ENCODE measurements around the gene MKX. TPM values are rescaled to one million over a fixed set of nuclear protein-coding genes. Genes with fewer than 3 reads are reported as not detected.

The MKX gene
- total and polyA plus RNA-seq, 4 donors, result 2.6 to 6.6 (median 4.3) TPM

GRCh38 chr10:27713941-27714340 is 31.7 kb downstream of the MKX start:
- intact Hi-C loops (cut with DNase I), result no loop called here
- H3K27me3 ChIP-seq (ENCODE audit: control insufficient read depth in 1 of 2, insufficient read depth in 2 of 2, low read length in 1 of 2), result no peaks in the 10 kb centered on the region
- no peaks in the 10 kb centered on the region for H3K36me3 ChIP-seq (ENCODE audit: control insufficient read depth in 1 of 2, insufficient read depth in 2 of 2, low read length in 1 of 2)
- no peaks in the 10 kb centered on the region for H3K9me3 ChIP-seq (ENCODE audit: control insufficient read depth, low read length)
- H3K27ac ChIP-seq (ENCODE audit: low read depth in 1 of 2, low read length in 2 of 2), result peak overlapping the region in 1 of 2 donors; percentile 72
- peaks cover 7 to 20% of the 10 kb centered on the region in 2 donors for H3K4me1 ChIP-seq (ENCODE audit: control insufficient read depth in 1 of 2, insufficient read depth in 2 of 2, low read length in 2 of 2)
- DNase-seq (no peak), ATAC-seq (ENCODE audit: low FRiP score) (peak; percentile 80)
- peak overlapping the region in 1 of 2 donors; percentile 30 for H3K4me3 ChIP-seq (ENCODE audit: low read length in 2 of 2)
- WGBS, 2 donors, result 3 to 4% methylated on average over 3 of the region's 3 CpGs

GRCh38 chr10:27710014-27710413 is 35.6 kb downstream of the MKX start:
- no peaks in the 10 kb centered on the region for H3K9me3 ChIP-seq (ENCODE audit: control insufficient read depth, low read length)
- no peak overlapping the region for H3K27ac ChIP-seq (ENCODE audit: low read depth in 1 of 2, low read length in 2 of 2)
- no peak for ATAC-seq (ENCODE audit: low FRiP score)
- no peak overlapping the region for H3K4me3 ChIP-seq (ENCODE audit: low read length in 2 of 2)
- intact Hi-C loops (cut with DNase I), result no loop called here
- DNase-seq, result no peak
- H3K36me3 ChIP-seq (ENCODE audit: control insufficient read depth in 1 of 2, insufficient read depth in 2 of 2, low read length in 1 of 2), result no peaks in the 10 kb centered on the region
- H3K4me1 ChIP-seq (ENCODE audit: control insufficient read depth in 1 of 2, insufficient read depth in 2 of 2, low read length in 2 of 2), result peaks cover 3 to 16% of the 10 kb centered on the region in 2 donors
- H3K27me3 ChIP-seq (ENCODE audit: control insufficient read depth in 1 of 2, insufficient read depth in 2 of 2, low read length in 1 of 2), result no peaks in the 10 kb centered on the region

GRCh38 chr10:27709304-27709703 is 36.3 kb downstream of the MKX start:
- Histone ChIP-seq H3K4me1 (ENCODE audit: control insufficient read depth in 1 of 2, insufficient read depth in 2 of 2, low read length in 2 of 2) (peaks cover 0 to 12% of the 10 kb centered on the region in 2 donors), H3K4me3 (ENCODE audit: low read length in 2 of 2) (no peak overlapping the region), H3K27me3 (ENCODE audit: control insufficient read depth in 1 of 2, insufficient read depth in 2 of 2, low read length in 1 of 2) (no peaks in the 10 kb centered on the region), H3K36me3 (ENCODE audit: control insufficient read depth in 1 of 2, insufficient read depth in 2 of 2, low read length in 1 of 2) (no peaks in the 10 kb centered on the region), H3K27ac (ENCODE audit: low read depth in 1 of 2, low read length in 2 of 2) (no peak overlapping the region), H3K9me3 (ENCODE audit: control insufficient read depth, low read length) (no peaks in the 10 kb centered on the region)
- intact Hi-C loops (cut with DNase I), result no loop called here
- WGBS, 2 donors, result 97 to 98% methylated on average over 3 of the region's 3 CpGs
- DNase-seq, result no peak
- ATAC-seq (ENCODE audit: low FRiP score), result no peak

GRCh38 chr10:27701938-27702537 is 43.6 kb downstream of the MKX start:
- Histone ChIP-seq H3K4me3 (ENCODE audit: low read length in 2 of 2) (no peak overlapping the region), H3K4me1 (ENCODE audit: control insufficient read depth in 1 of 2, insufficient read depth in 2 of 2, low read length in 2 of 2) (peaks cover 0 to 2% of the 10 kb centered on the region in 2 donors), H3K36me3 (ENCODE audit: control insufficient read depth in 1 of 2, insufficient read depth in 2 of 2, low read length in 1 of 2) (no peaks in the 10 kb centered on the region), H3K9me3 (ENCODE audit: control insufficient read depth, low read length) (no peaks in the 10 kb centered on the region), H3K27me3 (ENCODE audit: control insufficient read depth in 1 of 2, insufficient read depth in 2 of 2, low read length in 1 of 2) (no peaks in the 10 kb centered on the region), H3K27ac (ENCODE audit: low read depth in 1 of 2, low read length in 2 of 2) (peak overlapping the region; percentile 57 to 64)
- no peak for DNase-seq
- intact Hi-C loops (cut with DNase I), result no loop called here
- 1 to 6% methylated on average over 3 of the region's 3 CpGs for WGBS, 2 donors
- no peak for ATAC-seq (ENCODE audit: low FRiP score)

- H3K27me3 ChIP-seq (ENCODE audit: control insufficient read depth in 1 of 2, insufficient read depth in 2 of 2, low read length in 1 of 2), result no peaks in the 10 kb centered on the region
- H3K36me3 ChIP-seq (ENCODE audit: control insufficient read depth in 1 of 2, insufficient read depth in 2 of 2, low read length in 1 of 2), result no peaks in the 10 kb centered on the region
- H3K4me3 ChIP-seq (ENCODE audit: low read length in 2 of 2), result no peak overlapping the region
- peaks cover 0 to 4% of the 10 kb centered on the region in 2 donors for H3K4me1 ChIP-seq (ENCODE audit: control insufficient read depth in 1 of 2, insufficient read depth in 2 of 2, low read length in 2 of 2)
- intact Hi-C loops (cut with DNase I), result no loop called here
- DNase-seq (no peak), ATAC-seq (ENCODE audit: low FRiP score) (no peak)
- no peaks in the 10 kb centered on the region for H3K9me3 ChIP-seq (ENCODE audit: control insufficient read depth, low read length)
- no peak overlapping the region for H3K27ac ChIP-seq (ENCODE audit: low read depth in 1 of 2, low read length in 2 of 2)
- 36 to 39% methylated on average over 2 of the region's 2 CpGs for WGBS, 2 donors
Measured at GRCh38 chr10:27699776-27700175, 45.8 kb downstream of the MKX start.

GRCh38 chr10:27698961-27699360 is 46.7 kb downstream of the MKX start:
- Histone ChIP-seq H3K27ac (ENCODE audit: low read depth in 1 of 2, low read length in 2 of 2) (no peak overlapping the region), H3K4me3 (ENCODE audit: low read length in 2 of 2) (no peak overlapping the region), H3K27me3 (ENCODE audit: control insufficient read depth in 1 of 2, insufficient read depth in 2 of 2, low read length in 1 of 2) (no peaks in the 10 kb centered on the region), H3K9me3 (ENCODE audit: control insufficient read depth, low read length) (no peaks in the 10 kb centered on the region), H3K4me1 (ENCODE audit: control insufficient read depth in 1 of 2, insufficient read depth in 2 of 2, low read length in 2 of 2) (peaks cover 0 to 4% of the 10 kb centered on the region in 2 donors), H3K36me3 (ENCODE audit: control insufficient read depth in 1 of 2, insufficient read depth in 2 of 2, low read length in 1 of 2) (no peaks in the 10 kb centered on the region)
- intact Hi-C loops (cut with DNase I), result no loop called here
- DNase-seq (no peak), ATAC-seq (ENCODE audit: low FRiP score) (no peak)
- 92 to 96% methylated on average over 2 of the region's 2 CpGs for WGBS, 2 donors

GRCh38 chr10:27696466-27696865 is 49.2 kb downstream of the MKX start:
- Histone ChIP-seq H3K27me3 (ENCODE audit: control insufficient read depth in 1 of 2, insufficient read depth in 2 of 2, low read length in 1 of 2) (no peaks in the 10 kb centered on the region), H3K4me1 (ENCODE audit: control insufficient read depth in 1 of 2, insufficient read depth in 2 of 2, low read length in 2 of 2) (peaks cover 3 to 4% of the 10 kb centered on the region in 2 donors), H3K4me3 (ENCODE audit: low read length in 2 of 2) (no peak overlapping the region), H3K36me3 (ENCODE audit: control insufficient read depth in 1 of 2, insufficient read depth in 2 of 2, low read length in 1 of 2) (no peaks in the 10 kb centered on the region), H3K9me3 (ENCODE audit: control insufficient read depth, low read length) (no peaks in the 10 kb centered on the region), H3K27ac (ENCODE audit: low read depth in 1 of 2, low read length in 2 of 2) (no peak overlapping the region)
- DNase-seq, result no peak
- 21 to 22% methylated on average over 3 of the region's 3 CpGs for WGBS, 2 donors
- ATAC-seq (ENCODE audit: low FRiP score), result no peak
- intact Hi-C loops (cut with DNase I), result no loop called here

- DNase-seq (no peak), ATAC-seq (ENCODE audit: low FRiP score) (no peak)
- WGBS, 2 donors, result 25 to 30% methylated on average over 2 of the region's 2 CpGs
- Histone ChIP-seq H3K27ac (ENCODE audit: low read depth in 1 of 2, low read length in 2 of 2) (no peak overlapping the region), H3K36me3 (ENCODE audit: control insufficient read depth in 1 of 2, insufficient read depth in 2 of 2, low read length in 1 of 2) (no peaks in the 10 kb centered on the region), H3K27me3 (ENCODE audit: control insufficient read depth in 1 of 2, insufficient read depth in 2 of 2, low read length in 1 of 2) (no peaks in the 10 kb centered on the region), H3K4me1 (ENCODE audit: control insufficient read depth in 1 of 2, insufficient read depth in 2 of 2, low read length in 2 of 2) (peaks cover 3 to 4% of the 10 kb centered on the region in 2 donors), H3K9me3 (ENCODE audit: control insufficient read depth, low read length) (no peaks in the 10 kb centered on the region), H3K4me3 (ENCODE audit: low read length in 2 of 2) (no peak overlapping the region)
- intact Hi-C loops (cut with DNase I), result no loop called here
Measured at GRCh38 chr10:27695706-27696105, 49.9 kb downstream of the MKX start.

- H3K4me3 ChIP-seq (ENCODE audit: low read length in 2 of 2), result no peak overlapping the region
- intact Hi-C loops (cut with DNase I), result no loop called here
- H3K4me1 ChIP-seq (ENCODE audit: control insufficient read depth in 1 of 2, insufficient read depth in 2 of 2, low read length in 2 of 2), result peaks cover 3 to 4% of the 10 kb centered on the region in 2 donors
- H3K36me3 ChIP-seq (ENCODE audit: control insufficient read depth in 1 of 2, insufficient read depth in 2 of 2, low read length in 1 of 2), result no peaks in the 10 kb centered on the region
- WGBS, 2 donors, result 95 to 97% methylated on average over 6 of the region's 6 CpGs
- no peak for DNase-seq
- H3K27ac ChIP-seq (ENCODE audit: low read depth in 1 of 2, low read length in 2 of 2), result no peak overlapping the region
- no peaks in the 10 kb centered on the region for H3K27me3 ChIP-seq (ENCODE audit: control insufficient read depth in 1 of 2, insufficient read depth in 2 of 2, low read length in 1 of 2)
- H3K9me3 ChIP-seq (ENCODE audit: control insufficient read depth, low read length), result no peaks in the 10 kb centered on the region
- no peak for ATAC-seq (ENCODE audit: low FRiP score)
Measured at GRCh38 chr10:27695088-27695487, 50.5 kb downstream of the MKX start.

All from aorta (tissue), 5 donors.